Activated CD8-positive, alpha-beta memory T cell treated with anti-CD3 and anti-CD28 coated beads for 4 hours (primary cell): ENCODE data around the gene CDK17.
"Not testable (repeated sequence)": the region's sequence is repeated elsewhere in the genome, so short reads cannot be mapped to it uniquely, and the experiment has no call there.

Experiments
- DNase-seq, 2 donors: peaks; one replicate each; pipeline ENCODE4 v3.0.0-alpha.2; 2020; ENCODE audit warnings: low read depth in 2 of 2

The CDK17 gene

DNA sequence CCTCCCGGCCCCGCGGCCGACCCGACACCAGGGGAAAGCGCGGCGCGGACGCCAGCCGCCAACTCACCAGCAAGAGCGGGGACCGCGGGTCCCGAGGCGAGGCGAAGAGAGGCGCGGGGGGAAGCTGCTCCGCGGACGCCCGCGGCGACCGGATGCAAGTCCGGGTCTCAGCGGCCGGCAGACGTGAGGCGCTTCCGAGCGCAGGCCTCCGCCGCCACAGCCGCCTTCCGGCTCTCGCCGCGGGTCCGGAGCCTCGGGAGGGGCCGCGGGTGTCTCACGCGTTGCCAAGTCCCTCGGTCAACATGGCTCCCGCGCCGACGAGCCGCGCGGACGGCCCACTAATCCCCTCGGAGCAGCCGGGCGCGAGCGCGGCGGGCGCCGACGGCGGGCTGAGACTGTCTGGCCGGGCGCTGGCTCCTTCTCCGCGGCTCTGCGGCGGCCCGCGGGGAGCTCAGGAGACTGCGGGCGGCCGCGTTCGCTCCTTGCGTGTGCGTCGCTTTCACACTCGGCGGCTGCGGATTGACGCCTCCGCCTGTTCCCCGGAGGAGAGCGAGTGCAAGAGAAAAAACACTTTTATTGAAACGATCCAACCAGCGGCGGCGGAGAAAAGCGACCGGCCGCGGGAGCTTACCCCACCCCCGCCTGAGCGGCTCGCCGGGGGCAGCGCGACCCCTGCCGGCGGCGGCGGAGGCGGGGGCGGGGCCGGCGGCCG, at the start of gene CDK17:
Gene CDK17, minus strand, starts transcription at position 521 of the 712 bp plus-strand sequence. CDS start 65,603 bp downstream, outside the sequence.
- peak; percentile 77 to 80 for DNase-seq

DNA sequence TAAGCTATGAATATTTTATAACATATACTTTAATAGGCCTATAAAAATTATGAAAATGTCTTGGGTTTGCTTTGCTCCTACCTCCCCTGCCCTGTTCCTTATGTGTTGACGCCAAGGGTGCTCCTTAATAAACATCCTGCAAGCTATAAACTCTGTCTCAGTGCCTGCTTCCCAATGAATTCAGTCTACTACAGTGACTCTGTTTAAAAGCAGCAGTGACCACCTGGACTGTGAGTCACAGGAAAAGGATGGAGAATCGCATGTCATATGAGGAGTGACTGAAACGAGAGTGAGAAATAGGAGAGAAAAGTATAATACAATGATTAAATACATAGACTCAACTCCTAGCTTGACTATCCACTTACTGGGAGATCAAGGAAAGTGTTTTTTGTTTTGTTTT, 48.1 kb upstream of the CDK17 start:
- DNase-seq, result no peak

DNA sequence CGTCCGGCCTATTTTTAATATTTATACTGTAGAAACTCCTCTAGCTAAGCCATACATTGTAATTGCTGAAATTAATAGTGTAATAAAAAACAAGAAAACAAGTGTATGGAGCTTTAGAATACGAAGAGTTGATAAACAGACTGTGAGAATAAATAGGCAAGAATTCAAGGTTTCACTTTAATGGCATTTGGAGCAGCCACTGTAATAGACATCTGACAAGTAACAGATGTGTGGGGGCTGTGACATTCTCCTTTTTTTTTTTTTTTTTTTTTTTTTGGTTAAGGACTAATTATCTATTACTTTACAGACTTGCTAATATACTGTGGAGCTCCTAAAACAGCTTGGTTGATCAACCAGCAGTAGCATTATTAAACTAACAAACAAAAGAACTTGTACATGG, 47.0 kb upstream of the CDK17 start:
- no peak for DNase-seq

DNA sequence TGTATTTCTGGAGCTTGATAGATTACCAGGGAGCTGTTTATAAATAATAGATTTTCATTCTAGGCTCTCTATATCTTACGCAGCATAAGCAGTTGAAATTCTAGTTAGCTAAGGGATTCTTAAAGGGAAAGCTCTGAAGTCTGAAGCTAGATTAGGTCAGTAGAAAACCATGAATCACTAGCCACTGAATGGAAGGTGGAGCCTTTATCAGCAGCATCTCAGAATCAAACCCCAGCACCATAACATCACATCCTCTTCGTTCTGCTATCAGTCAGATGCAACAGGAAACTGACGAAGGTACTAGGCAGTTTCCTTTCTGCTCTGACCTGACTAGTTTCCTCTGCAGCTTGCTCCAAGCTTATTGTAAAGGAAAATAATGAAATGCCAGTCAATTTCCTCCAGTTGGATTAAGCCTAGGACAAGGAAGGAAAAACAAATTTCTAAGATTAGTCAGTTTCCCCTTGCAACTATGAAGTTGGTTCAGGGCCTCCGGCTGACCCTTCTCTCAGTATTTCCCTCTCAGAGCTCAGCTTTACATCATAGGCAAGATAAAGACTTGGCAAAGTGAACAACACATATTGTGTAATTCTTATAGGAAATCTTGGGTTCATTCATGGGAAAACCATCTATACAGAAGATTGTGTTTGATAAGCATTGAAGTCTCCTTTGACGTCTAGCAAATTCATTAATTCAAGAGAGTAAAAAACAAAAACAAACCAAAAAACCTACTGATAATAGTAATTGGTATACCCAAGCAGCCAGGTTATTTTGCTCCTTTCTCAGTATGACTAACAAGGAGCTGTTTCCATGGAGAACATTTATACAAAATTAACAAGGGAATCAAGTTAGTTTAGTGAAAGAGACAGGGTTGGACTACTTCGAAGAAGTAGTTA, 45.7 kb upstream of the CDK17 start:
- DNase-seq, result peak; percentile 19 to 44

DNA sequence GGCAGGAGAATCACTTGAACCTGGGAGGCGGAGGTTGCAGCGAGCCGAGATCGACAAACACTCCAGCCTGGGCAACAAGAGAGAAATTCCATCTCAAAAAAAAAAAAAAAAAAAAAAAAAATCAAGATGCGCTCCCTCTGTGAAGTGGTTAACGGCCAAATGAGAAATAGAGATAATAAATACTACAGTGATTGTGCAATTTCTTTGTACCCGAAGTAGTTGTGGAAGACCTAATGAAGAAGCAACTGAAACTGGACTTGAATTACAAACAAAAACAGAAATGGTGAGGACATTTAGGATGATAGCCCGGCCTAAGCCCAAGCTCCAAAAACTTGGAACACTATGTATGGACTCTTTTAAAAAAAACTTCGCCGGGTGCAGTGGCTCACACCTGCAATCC, 44.2 kb upstream of the CDK17 start:
- DNase-seq, result no peak

DNA sequence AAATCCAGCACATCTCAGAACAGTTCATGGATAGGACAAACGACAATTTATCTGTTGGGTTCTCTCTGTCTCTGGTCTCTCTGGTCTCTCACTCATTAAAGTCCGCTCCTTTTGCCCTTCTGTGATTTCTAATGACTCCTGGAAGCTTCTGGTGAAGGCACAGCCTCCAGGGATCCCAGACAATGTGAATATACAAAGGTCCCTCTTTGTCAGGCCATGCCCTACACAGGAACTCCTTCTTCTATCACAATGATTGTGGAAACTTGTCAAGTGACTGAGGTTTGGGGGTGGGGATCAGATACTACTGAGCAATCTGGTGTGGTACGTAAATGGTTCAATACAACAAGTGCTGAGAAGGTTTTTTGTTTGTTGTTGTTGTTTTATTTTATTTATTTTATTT, 42.7 kb upstream of the CDK17 start:
- DNase-seq, result no peak

DNA sequence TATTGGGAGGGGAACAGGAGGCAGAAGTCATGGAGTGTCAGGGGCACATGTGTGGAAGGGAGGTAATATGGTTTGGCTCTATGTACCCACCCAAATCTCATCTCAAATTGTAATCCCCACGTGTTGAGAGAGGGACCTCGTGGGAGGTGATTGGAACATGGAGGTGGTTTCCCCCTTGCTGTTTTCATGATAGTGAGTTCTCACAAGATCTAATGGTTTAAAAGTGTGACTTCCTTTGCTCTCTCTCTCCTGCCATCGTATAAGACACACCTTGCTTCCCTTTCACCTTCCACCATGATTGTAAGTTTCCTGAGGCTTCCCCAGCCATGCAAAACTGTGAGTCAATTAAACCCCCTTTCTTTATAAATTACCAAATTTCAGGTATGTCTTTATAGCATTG, 41.6 kb upstream of the CDK17 start:
- no peak for DNase-seq

DNA sequence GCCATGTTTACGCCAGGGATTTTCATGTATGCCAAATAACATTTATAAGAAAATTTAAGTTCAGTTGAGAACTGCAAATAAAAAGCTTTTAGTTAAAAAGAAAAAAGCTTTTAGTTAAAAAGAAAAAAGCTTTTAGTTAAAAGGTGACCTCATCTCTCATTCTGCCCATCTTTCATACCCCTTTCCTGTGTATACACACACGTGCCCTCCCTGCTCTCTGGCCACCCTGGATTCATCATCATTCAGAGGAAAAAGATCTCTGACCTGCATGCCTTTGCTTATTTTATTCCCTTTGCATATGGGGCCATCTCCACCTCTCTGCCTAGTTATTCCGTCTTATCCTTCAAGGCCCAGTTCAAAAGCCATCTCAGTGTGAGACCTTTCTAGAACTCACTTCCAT, 38.1 kb upstream of the CDK17 start:
- DNase-seq, result no peak

DNA sequence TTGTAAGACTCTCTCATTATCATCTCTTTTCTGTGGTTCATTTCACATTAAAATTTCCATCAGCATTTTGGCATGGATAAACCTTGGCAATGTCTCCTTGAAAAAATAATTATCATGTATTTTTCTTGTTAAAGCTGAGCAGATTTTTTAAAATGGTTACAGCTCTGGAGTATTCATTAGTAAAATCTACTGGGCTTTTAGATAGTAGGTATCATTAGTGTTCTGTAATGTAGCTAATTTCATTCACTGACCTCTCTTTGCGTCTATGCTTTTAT, 36.9 kb upstream of the CDK17 start:
- DNase-seq, result no peak

DNA sequence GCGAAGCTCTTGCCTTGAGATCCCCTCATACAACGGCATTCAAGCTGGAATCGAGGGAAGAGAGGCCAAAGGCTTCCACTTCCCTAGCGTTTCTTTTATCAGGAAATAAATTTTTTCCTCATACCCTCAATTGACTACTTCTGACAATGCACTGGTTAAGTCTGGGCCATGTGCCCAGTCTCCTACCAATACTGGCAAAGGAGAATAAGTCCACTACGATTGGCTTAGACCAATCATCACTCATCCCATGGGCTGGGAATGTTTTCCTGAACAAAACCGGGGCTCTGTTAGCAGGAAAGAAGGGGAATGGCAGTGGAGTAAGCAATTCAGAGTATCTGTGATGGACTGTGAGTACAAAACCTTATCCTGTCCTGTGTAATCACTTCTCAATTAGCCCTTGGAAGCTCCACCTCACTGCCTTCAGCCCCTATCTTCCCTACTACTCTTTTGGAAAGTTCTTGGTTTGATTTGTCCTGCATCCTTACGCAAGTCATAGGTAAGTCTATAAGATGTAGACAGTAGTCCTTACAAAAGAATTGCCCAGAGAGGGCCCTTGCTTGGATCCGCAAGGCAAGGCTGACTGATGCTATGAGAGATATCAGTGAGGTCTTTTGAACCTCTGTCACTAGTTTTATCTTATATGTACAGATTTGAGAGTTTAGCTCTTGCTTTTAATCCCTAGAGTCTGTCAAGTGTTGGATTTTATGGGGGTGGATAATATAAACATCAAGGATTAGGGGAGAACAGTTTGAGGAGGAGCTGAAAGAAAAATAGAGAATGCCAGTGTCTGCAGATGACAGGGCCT, 36.3 kb upstream of the CDK17 start:
- DNase-seq, result no peak

DNA sequence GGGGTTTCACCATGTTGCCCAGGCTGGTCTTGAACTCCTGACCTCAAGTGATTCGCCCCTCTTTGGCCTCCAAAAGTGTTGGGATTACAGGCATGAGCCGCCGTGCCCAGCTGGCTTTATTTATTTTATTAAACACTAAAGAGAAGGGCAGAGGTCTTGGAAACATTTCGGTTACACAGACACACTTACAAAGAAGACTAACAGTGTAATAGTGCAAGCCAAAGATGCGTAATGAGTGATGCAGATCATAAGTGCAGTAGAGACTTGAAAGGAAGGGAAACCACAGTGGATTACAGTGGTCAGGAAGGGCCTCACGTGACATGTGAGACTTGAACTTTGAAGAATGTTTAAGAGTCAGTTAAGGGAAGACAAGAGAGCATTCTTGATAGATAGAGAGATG, 33.9 kb upstream of the CDK17 start:
- peak; percentile 53 to 55 for DNase-seq

DNA sequence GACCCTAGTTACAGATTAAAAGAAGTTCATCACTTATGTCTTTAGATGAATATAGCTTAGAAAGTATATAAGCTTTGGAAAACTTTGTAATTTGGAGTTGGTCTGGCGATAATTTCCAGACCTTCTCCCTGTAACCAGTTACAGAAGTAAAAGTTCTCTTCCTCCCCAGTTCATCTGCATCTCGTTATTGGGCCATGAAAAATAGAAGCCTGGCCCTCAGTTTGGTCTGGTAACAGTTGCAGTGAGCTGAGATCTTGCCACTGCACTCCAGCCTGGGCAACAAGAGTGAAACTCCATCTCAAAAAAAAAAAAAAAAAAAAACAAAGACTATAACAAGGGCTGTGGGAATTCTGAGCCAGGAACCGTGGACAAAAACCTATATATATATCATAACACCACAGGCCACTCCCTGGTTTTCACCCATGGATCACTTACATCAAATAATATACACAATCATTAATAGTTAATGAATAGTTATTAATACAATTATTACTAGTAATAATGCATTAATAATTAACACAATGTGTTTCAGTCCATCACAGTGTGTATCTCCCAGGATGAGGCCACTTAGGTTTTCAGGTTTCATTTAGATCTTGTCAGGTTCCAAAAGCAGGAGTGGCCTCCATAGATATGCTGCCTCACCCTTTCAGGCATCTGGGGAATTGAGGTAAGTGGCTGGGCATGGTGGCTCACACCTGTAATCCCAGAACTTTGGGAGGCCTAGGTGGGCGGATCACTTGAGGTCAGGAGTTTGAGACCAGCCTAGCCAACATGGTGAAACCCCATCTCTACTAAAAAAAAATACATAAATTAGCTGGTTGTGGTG, 32.5 kb upstream of the CDK17 start:
- DNase-seq, result not testable (repeated sequence)

DNA sequence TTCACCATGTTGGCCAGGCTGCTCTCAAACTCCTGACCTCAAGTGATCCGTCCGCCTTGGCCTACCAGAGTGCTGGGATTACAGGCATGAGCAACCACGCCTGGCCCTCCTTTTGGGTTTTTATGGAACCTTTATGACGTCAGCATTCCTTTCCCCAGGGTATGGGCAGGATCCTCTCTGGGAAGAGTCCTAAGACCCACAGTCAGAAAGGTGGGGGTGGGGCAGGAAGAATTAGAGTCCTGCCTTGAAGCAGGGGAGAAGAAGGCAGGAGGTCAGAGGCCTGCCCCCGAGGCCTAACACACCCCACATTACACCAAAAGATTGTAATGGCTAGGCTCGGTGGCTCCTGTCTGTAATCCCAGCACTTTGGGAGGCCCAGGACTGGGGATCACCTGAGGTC, 30.8 kb upstream of the CDK17 start:
- DNase-seq, result no peak

DNA sequence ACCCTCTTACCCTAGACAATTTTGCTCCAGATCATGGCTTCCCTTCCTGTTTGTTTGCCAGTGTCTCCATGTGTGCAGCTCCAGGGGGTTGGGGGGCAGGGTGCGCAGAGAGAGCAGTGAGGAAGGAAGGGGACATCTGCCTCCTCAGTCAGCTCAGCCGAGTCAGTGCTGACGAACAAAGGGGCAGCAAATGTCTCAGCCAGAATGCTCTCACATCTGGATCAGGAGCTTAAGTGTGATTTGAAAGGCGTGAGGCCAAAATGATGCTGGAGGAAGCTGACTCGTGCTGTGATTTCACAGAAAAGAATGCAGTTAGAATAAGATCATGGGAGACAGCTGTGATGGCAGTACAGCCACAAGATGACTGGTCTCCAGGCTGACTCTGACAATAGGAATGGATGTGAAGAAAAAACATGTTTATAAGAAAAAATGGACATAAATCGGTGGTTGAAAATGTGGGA, 27.1 kb upstream of the CDK17 start:
- DNase-seq, result no peak

DNA sequence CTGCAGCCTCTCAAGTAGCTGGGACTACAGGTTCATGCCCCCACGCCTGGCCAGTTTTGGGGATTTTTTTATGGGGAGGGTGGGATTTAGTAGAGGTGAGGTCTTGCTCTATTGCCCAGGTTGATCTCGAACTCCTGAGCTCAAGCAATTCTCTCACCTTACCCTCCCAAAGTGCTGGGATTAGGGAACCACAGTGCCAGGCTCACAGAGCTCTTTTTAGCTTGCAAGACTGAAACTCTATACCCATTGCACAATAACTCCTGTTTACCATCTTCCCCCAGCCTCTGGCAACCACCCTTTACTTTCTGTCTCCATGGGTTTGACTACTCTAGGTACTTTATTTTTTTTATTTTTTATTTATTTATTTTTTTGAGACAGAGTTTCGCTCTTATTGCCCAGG, 25.7 kb upstream of the CDK17 start:
- no peak for DNase-seq

DNA sequence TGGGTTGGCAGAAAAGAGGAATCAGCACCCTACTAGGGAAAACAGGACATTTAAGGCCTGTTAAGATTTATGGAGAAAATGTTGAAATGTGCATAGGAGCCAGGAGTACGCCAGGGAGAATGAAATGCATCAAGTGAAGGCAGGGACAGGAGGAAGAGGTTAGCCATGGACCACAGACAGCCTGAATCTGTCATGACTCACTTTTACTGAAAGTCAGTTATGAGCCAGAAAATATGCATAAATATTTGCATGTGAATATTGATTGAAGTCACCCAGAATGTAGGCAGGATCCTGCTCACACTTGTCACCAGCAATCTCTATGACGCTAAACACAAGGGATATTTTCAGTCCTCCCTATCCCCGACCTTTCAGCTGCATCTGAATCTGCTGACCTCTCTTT, 25.1 kb upstream of the CDK17 start:
- no peak for DNase-seq

DNA sequence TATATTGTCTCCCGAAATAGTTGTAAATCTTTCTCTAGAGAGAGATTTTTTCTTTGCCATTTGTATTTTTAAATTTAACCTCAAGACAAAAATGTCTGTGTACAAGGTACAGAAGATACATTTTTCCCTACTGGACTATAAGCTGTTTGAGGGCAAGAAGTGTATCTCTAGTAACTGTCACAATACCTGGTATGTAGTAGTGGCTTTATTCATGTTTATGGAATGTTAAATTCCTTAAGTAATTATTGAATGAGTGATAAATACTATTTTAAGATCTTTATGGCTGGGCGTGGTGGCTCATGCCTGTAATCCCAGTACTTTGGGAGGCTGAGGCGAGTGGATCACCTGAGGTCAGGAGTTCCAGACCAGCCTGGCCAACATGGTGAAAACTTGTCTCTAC, 24.4 kb upstream of the CDK17 start:
- DNase-seq, result no peak

DNA sequence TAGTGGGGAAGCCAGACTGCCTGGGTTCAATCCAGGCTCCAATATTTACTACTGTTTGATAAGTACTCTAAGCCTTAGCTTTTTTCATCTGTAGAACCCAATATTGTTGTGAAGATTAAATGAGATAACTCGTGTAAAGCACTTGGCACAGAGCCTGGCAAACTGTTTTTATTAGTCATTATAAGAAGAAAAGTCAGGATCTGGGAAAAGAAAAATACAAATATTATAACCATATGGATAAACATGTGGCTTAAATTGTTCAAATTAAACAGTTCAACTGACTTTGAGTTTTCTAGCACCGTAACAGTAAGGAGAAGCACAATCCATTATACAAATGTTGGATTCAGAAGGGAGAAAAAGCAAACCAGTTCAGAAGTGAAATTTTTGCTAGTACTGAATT, 22.0 kb upstream of the CDK17 start:
- DNase-seq, result no peak

DNA sequence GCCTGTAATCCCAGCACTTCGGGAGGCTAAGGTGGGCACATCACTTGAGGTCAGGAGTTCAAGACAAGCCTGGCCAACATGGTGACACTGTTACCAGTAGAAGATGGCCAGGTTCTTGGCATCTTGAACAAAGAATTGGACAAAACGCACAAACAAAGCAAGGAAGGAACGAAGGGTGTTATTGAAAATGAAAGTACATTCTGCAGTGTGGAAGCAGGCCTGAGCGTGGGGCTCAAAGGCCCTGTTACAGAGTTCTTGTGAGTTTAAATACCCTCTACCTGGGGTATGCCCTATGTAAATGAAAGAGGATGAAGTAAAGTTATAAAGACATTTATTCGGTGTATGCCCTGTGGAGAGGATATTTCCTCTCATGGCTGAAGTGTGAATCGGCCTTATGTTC, 20.8 kb upstream of the CDK17 start:
- DNase-seq, result no peak

DNA sequence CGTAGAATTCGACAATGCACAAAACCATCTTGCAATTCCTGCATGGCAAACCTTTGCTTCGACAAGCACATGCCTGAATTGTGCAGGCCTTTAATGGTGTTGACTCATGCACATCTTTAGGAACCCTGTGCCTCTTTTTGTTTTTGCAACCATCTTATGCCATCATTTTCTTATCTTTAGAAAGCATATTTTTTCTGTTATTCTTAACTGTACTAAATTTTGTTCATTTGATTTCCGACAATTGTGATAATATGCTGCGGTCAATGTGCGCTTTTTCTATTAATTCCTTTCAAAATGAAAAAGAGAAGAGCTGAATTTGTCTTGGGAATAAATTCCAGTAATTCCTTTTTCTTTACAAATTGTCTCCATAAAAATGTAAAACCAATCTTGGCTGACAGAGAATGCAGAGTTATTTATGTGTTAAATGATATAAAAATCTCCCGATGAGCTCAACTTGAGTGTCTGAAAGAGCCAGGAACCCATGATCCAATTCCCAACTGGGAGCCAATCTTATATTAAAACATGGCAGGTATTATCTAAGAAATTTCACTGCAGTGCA, 20.1 kb upstream of the CDK17 start:
- DNase-seq, result no peak

DNA sequence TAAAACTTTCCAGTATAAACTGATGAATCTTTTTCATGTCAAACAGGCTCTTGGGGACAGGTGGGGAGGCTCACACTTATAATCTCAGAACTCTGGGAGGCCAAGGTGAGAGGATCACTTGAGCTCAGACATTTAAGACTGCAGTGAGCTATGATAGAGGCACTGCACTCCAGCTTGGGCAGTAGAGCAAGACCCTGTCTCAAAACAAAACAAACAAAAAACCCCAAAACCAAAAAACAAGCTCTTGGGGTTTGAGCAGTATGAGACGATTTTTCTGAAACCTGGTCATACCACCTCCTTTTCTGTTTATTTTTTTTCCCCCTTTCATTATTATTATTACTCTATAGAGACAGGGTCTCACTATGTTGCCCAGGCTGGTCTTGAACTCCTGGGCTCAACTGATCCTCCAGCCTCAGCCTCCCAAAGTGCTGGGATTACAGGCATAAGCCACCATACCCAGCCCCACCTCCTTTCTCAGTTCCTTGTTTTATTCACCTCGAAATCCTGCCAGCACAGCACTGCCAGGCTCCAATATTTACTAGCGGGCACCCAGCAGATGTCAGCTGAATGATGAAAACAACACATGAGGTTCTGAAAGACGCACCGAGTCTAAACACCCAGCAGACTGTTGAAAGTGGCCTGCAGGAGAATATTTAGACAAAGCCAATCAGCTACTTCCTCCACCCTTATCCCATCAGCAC, 19.5 kb upstream of the CDK17 start:
- no peak for DNase-seq
